ENCODE results near the gene MYOM3. TPM values are rescaled to one million over a fixed set of nuclear protein-coding genes. Genes with fewer than 3 reads are reported as not detected.

MYOM3 gene
- total RNA-seq, 1 experiment from 2014 or later: 0.05 TPM

DNA sequence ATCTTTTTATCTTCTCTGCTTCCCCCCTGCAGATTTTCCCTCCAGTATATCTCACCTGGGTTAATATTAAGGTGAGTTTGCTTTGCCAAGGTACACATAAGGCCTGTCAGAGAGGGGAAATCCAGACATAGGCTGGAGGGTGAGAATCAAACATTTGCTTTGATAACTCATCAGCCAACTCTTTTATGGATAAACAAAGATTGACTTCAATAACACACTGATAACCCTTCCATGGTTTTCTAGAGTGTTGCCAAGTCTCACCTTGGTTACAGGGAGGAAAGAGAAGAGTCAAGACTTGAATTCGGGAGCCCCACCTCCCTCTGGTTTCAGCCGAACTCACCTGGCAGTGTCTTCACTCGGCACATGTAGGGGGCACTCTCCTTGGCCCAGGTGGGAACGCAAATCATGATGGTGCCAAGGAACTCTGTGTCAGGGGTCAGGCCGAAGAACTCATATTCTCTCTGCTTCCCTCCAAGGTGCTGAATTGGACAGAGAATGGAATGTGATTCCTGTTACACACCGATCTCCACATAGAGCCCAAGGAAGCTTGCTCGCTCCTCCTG, 15.9 kb upstream of the MYOM3 start:
- no peaks in the 10 kb centered on the region for H3K4me1 ChIP-seq (ENCODE audit: control insufficient read depth, insufficient read depth, low read length)
- in situ Hi-C loops (cut with HindIII; ENCODE audit: low pct_unique_long_range_greater_than_20kb, low sequenced_read_pairs) (no loop called here), intact Hi-C loops (cut with micrococcal nuclease; ENCODE audit: unreplicated experiment) (no loop called here)
- ChIA-PET CTCF (no interaction called here), POLR2A (no interaction called here)
- H3K27ac ChIP-seq (ENCODE audit: low read length): no peak overlapping the region
- H3K27me3 ChIP-seq (ENCODE audit: control insufficient read depth, insufficient read depth, low read length): no peaks in the 10 kb centered on the region
- no TSS peak for BruUV-seq (replicated peaks)
- TF ChIP-seq, protein P1, sequence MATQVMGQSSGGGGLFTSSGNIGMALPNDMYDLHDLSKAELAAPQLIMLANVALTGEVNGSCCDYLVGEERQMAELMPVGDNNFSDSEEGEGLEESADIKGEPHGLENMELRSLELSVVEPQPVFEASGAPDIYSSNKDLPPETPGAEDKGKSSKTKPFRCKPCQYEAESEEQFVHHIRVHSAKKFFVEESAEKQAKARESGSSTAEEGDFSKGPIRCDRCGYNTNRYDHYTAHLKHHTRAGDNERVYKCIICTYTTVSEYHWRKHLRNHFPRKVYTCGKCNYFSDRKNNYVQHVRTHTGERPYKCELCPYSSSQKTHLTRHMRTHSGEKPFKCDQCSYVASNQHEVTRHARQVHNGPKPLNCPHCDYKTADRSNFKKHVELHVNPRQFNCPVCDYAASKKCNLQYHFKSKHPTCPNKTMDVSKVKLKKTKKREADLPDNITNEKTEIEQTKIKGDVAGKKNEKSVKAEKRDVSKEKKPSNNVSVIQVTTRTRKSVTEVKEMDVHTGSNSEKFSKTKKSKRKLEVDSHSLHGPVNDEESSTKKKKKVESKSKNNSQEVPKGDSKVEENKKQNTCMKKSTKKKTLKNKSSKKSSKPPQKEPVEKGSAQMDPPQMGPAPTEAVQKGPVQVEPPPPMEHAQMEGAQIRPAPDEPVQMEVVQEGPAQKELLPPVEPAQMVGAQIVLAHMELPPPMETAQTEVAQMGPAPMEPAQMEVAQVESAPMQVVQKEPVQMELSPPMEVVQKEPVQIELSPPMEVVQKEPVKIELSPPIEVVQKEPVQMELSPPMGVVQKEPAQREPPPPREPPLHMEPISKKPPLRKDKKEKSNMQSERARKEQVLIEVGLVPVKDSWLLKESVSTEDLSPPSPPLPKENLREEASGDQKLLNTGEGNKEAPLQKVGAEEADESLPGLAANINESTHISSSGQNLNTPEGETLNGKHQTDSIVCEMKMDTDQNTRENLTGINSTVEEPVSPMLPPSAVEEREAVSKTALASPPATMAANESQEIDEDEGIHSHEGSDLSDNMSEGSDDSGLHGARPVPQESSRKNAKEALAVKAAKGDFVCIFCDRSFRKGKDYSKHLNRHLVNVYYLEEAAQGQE (IDR thresholded peaks at IDR 0.05; ENCODE audit: insufficient read depth in 1 of 2, low read depth in 2 of 2, low read length in 1 of 2): no peak
- no peak for TF ChIP-seq POLR2AphosphoS5 (IDR thresholded peaks at IDR 0.05; ENCODE audit: low read depth, low read length)
- TF ChIP-seq SIN3A (IDR thresholded peaks at IDR 0.05; ENCODE audit: borderline replicate concordance, insufficient read depth, low read depth, low read length): no peak
- no peak for TF ChIP-seq TCF7L2 (IDR thresholded peaks at IDR 0.05; ENCODE audit: low read depth, low read length)
- TF ChIP-seq, protein P2, sequence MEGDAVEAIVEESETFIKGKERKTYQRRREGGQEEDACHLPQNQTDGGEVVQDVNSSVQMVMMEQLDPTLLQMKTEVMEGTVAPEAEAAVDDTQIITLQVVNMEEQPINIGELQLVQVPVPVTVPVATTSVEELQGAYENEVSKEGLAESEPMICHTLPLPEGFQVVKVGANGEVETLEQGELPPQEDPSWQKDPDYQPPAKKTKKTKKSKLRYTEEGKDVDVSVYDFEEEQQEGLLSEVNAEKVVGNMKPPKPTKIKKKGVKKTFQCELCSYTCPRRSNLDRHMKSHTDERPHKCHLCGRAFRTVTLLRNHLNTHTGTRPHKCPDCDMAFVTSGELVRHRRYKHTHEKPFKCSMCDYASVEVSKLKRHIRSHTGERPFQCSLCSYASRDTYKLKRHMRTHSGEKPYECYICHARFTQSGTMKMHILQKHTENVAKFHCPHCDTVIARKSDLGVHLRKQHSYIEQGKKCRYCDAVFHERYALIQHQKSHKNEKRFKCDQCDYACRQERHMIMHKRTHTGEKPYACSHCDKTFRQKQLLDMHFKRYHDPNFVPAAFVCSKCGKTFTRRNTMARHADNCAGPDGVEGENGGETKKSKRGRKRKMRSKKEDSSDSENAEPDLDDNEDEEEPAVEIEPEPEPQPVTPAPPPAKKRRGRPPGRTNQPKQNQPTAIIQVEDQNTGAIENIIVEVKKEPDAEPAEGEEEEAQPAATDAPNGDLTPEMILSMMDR (IDR thresholded peaks at IDR 0.05): no peak
- no peak for ATAC-seq
- H3K4me3 ChIP-seq (ENCODE audit: low read depth in 2 of 2, low read length in 2 of 2): no peak overlapping the region
- no peak for DNase-seq (ENCODE audit: low read depth, low spot score)
- H3K9me3 ChIP-seq (ENCODE audit: control insufficient read depth, insufficient read depth, low read depth, low read length): no peaks in the 10 kb centered on the region; the same call in 1 of the 2 replicates
- no peaks in the 10 kb centered on the region for H3K36me3 ChIP-seq (ENCODE audit: control insufficient read depth, insufficient read depth, low read length)

DNA sequence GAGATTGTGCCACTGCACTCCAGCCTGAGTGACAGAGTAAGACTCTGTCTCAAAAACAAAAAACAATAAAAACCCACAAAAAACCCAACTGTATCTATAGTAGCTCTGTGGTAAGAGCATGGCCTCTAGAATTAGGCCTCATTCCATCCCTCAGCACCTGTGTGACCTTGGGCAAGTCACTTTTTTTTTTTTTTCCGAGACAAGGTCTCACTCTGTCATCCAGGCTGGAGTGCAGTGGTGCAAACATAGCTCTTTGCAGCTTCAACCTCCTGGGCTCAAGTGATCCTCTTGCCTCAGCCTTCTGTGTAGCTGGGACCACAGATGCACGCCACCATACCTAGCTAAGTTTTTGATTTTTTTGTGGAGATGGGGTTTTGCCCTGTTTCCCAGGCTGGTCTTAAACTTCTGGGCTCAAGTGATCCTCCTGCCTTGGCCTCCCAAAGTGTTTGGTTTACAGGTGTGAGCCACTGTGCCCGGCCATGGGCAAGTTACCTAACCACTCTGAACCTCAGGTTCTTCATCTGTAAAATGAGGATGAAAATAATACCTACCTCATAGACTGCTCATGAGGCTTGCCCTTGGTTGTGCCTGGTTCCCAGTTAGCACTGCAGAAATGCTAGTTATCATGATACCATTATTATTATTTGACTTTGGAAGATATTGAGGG, 15.3 kb upstream of the MYOM3 start:
- Histone ChIP-seq H3K36me3 (ENCODE audit: control insufficient read depth, insufficient read depth, low read length) (no peaks in the 10 kb centered on the region), H3K9me3 (ENCODE audit: control insufficient read depth, insufficient read depth, low read depth, low read length) (no peaks in the 10 kb centered on the region; the same call in 1 of the 2 replicates), H3K27ac (ENCODE audit: low read length) (no peak overlapping the region), H3K4me3 (ENCODE audit: low read depth in 2 of 2, low read length in 2 of 2) (no peak overlapping the region), H3K27me3 (ENCODE audit: control insufficient read depth, insufficient read depth, low read length) (no peaks in the 10 kb centered on the region), H3K4me1 (ENCODE audit: control insufficient read depth, insufficient read depth, low read length) (no peaks in the 10 kb centered on the region)
- ChIA-PET POLR2A (no interaction called here), CTCF (interaction anchor here (2.0 kb wide), 1 partner anchor 23 kb away, joined by 4 read pairs; no protein-coding TSS in a partner anchor)
- no TSS peak for BruUV-seq (replicated peaks)
- intact Hi-C loops (cut with micrococcal nuclease; ENCODE audit: unreplicated experiment) (no loop called here), in situ Hi-C loops (cut with HindIII; ENCODE audit: low pct_unique_long_range_greater_than_20kb, low sequenced_read_pairs) (no loop called here)
- TF ChIP-seq, protein P1 (IDR thresholded peaks at IDR 0.05; ENCODE audit: insufficient read depth in 1 of 2, low read depth in 2 of 2, low read length in 1 of 2): no peak
- TF ChIP-seq, protein P2 (IDR thresholded peaks at IDR 0.05): no peak
- TF ChIP-seq SIN3A (IDR thresholded peaks at IDR 0.05; ENCODE audit: borderline replicate concordance, insufficient read depth, low read depth, low read length) (no peak), POLR2AphosphoS5 (IDR thresholded peaks at IDR 0.05; ENCODE audit: low read depth, low read length) (no peak), TCF7L2 (IDR thresholded peaks at IDR 0.05; ENCODE audit: low read depth, low read length) (no peak)
- DNase-seq (ENCODE audit: low read depth, low spot score): no peak
- ATAC-seq: no peak
